PC-3 (cell line): ENCODE measurements around the gene HDC.

ENCODE experiments used
- CTCF ChIP-seq: fragments of 300-600 bp; sonication (generic); conservative IDR thresholded peaks from 2 replicates; pipeline ENCODE4 v1.5.1; 2017; ENCODE audit warnings: antibody characterized with exemption, low read depth, mild to moderate bottlenecking, low read length
- EZH2 ChIP-seq: fragments of 300-600 bp; sonication (generic); IDR thresholded peaks from one replicate; pipeline ENCODE4 v1.6.1; 2017; ENCODE audit warnings: antibody characterized with exemption, mild to moderate bottlenecking, low read length; ENCODE audit not compliant: unreplicated experiment
- EZH2phosphoT487 ChIP-seq: fragments of 300-600 bp; sonication (generic); IDR thresholded peaks from 2 replicates; pipeline ENCODE4 v1.6.1; 2018; ENCODE audit warnings: mild to moderate bottlenecking, antibody characterized with exemption, low read length, borderline replicate concordance

GRCh38 chr15:50251638-50252182, 13.8 kb downstream of the HDC start:
- no peak for TF ChIP-seq CTCF
- no peak for TF ChIP-seq EZH2
- no peak for TF ChIP-seq EZH2phosphoT487
